Neural cell (in vitro differentiated cells): ENCODE data around the gene SLMAP.

ENCODE experiments used
- MXI1 ChIP-seq: fragments of 450-650 bp; conservative IDR thresholded peaks from 2 replicates; pipeline ENCODE4 v1.6.1; 2014; ENCODE audit warnings: antibody characterized with exemption, mild to moderate bottlenecking; ENCODE audit not compliant: poor library complexity, severe bottlenecking
- SMC3 ChIP-seq: fragments of 450-650 bp; conservative IDR thresholded peaks from 2 replicates; pipeline ENCODE4 v1.6.1; 2014; ENCODE audit warnings: antibody characterized with exemption, mild to moderate bottlenecking, moderate library complexity; ENCODE audit not compliant: poor library complexity
- TAF1 ChIP-seq: IDR thresholded peaks from 2 replicates; pipeline ENCODE4 v1.6.1; 2012; ENCODE audit warnings: low read depth
- TF ChIP-seq, protein P1 (sequence below): fragments of 450-650 bp; IDR thresholded peaks from 2 replicates; pipeline ENCODE4 v1.5.1; 2014; ENCODE audit warnings: antibody characterized with exemption, mild to moderate bottlenecking, moderate library complexity; ENCODE audit not compliant: poor library complexity, severe bottlenecking

DNA sequence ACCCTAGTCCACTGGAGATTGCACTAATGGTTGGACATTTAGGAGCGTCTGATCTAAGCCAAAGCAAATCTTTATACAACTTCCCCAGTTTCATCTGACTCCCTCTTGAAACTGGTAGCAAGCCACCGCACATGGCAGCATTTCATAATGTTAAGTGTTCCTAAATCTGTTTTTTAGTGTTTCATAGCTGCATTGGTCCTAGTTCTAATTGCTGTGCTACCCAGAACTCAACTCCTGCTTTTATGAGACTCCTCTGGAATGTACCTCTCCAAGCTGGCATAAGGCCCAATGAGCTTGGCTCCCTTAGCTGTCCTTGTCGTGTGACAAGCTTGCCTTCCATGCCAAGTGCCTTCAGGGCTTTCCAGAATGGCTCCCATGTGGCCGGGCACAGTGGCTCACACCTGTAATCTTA is 186.8 kb downstream of the SLMAP start:
- TF ChIP-seq, protein P1, sequence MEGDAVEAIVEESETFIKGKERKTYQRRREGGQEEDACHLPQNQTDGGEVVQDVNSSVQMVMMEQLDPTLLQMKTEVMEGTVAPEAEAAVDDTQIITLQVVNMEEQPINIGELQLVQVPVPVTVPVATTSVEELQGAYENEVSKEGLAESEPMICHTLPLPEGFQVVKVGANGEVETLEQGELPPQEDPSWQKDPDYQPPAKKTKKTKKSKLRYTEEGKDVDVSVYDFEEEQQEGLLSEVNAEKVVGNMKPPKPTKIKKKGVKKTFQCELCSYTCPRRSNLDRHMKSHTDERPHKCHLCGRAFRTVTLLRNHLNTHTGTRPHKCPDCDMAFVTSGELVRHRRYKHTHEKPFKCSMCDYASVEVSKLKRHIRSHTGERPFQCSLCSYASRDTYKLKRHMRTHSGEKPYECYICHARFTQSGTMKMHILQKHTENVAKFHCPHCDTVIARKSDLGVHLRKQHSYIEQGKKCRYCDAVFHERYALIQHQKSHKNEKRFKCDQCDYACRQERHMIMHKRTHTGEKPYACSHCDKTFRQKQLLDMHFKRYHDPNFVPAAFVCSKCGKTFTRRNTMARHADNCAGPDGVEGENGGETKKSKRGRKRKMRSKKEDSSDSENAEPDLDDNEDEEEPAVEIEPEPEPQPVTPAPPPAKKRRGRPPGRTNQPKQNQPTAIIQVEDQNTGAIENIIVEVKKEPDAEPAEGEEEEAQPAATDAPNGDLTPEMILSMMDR, result no peak
- TF ChIP-seq SMC3 (no peak), TAF1 (no peak), MXI1 (no peak)
